GM12801 (cell line): ENCODE measurements around the gene PLEK.

Source experiments
- CTCF ChIP-seq: IDR thresholded peaks from one replicate; pipeline ENCODE4 v1.5.1; 2011; ENCODE audit warnings: control low read depth; ENCODE audit not compliant: insufficient read length; ENCODE audit errors: extremely low read depth

Gene PLEK

GRCh38 chr2:68387408-68388350 lies 22.6 kb downstream of the PLEK start:
- TF ChIP-seq CTCF, result no peak

GRCh38 chr2:68388358-68388757 lies 23.3 kb downstream of the PLEK start:
- TF ChIP-seq CTCF, result no peak

GRCh38 chr2:68388772-68389171 lies 23.7 kb downstream of the PLEK start:
- TF ChIP-seq CTCF, result no peak

GRCh38 chr2:68390114-68390513 lies 25.0 kb downstream of the PLEK start:
- TF ChIP-seq CTCF, result no peak

GRCh38 chr2:68390586-68390985 lies 25.5 kb downstream of the PLEK start:
- TF ChIP-seq CTCF, result no peak

GRCh38 chr2:68391099-68391498 lies 26.0 kb downstream of the PLEK start:
- TF ChIP-seq CTCF, result no peak

- no peak for TF ChIP-seq CTCF
Observed at GRCh38 chr2:68391869-68392268, 26.8 kb downstream of the PLEK start.
